Mammary epithelial cell (primary cell): Measurements from ENCODE around the gene STC2.

ENCODE experiments used
- EZH2 ChIP-seq: IDR thresholded peaks from 2 replicates; pipeline ENCODE4 v1.6.1; 2012; ENCODE audit warnings: low read length, inconsistent platforms, borderline replicate concordance
- TF ChIP-seq, protein P1 (sequence below), 2 donors: IDR thresholded peaks in 1 of 2; conservative IDR thresholded peaks in 1 of 2; 2 replicates each; pipeline ENCODE4 v1.5.1; 2011 to 2012; ENCODE audit warnings: inconsistent platforms in 2 of 2, low read length in 2 of 2, mild to moderate bottlenecking in 2 of 2, control low read depth in 1 of 2, low read depth in 1 of 2; ENCODE audit not compliant: insufficient read depth in 1 of 2; ENCODE audit errors: extremely low read depth in 1 of 2

DNA sequence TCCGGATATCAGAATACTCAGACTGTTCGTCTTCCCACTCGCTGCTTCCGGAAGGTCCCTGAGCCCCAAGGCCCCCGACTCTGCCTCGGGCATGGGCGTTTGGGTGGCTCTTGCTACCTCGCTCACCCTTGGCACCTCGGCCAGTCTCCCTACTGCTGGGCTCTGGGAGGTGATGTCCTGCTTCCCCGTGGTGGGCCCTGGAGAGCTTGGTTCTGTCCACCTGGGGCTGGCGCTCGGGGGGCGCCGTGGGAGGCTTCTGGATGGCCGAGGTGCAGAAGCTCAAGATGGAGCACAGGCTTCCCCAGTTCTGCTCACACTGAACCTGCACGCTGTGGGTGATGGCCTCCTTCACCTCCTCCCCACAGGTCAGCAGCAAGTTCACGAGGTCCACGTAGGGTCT lies 10.4 kb downstream of the STC2 start:
- TF ChIP-seq, protein P1, sequence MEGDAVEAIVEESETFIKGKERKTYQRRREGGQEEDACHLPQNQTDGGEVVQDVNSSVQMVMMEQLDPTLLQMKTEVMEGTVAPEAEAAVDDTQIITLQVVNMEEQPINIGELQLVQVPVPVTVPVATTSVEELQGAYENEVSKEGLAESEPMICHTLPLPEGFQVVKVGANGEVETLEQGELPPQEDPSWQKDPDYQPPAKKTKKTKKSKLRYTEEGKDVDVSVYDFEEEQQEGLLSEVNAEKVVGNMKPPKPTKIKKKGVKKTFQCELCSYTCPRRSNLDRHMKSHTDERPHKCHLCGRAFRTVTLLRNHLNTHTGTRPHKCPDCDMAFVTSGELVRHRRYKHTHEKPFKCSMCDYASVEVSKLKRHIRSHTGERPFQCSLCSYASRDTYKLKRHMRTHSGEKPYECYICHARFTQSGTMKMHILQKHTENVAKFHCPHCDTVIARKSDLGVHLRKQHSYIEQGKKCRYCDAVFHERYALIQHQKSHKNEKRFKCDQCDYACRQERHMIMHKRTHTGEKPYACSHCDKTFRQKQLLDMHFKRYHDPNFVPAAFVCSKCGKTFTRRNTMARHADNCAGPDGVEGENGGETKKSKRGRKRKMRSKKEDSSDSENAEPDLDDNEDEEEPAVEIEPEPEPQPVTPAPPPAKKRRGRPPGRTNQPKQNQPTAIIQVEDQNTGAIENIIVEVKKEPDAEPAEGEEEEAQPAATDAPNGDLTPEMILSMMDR (conservative IDR thresholded peaks at IDR 0.05 in 1 of 2, IDR thresholded peaks at IDR 0.05 in 1 of 2; ENCODE audit: extremely low read depth in 1 of 2, insufficient read depth in 1 of 2, low read depth in 1 of 2, low read length in 2 of 2) = no peak
- TF ChIP-seq EZH2 = no peak
